Amniotic stem cell (primary cell): ENCODE measurements around the gene EVI5L.
"Not testable (repeated sequence)": the region's sequence is repeated elsewhere in the genome, so short reads cannot be mapped to it uniquely, and the experiment has no call there.

Source experiments
- DNase-seq: peaks from one replicate; lab custom pipeline; 2025; lab: John Stamatoyannopoulos, UW

The EVI5L gene

DNA sequence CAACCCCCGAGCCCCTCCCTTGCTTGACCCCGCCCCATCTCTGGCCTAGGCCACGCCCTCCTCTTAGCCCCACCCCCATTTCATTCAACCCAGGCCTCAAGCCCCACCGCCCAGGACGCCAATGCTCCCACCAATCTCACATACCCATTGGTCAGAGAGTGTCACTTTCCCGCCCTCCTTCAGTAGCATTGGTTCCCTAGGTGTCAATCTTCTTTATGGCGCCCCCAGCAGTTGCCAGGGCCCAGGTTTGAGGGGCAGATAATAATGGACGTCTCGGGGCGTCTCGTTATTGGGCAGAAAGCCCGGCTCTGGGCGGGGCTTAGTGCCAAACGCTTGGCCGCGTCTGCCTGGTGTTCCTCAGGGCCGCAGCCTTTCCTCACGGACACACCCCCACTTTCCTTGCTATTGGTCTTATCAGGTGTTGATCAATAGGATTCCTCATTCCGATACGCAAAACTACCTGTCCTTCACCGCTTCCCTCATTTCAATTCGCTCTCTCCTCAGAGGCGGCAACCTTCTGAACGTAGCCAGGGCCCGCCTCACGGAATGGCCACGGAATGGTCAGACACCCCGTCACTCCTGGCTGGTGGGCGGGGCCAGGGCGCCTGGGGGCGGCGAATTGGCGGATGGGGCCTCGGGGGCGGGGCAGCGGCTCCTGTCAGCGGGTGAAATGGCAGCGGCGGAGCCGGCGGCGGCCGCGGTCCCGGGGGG, at the start of gene EVI5L:
Gene EVI5L (plus strand): TSS at position 658 of the 711 bp plus-strand sequence. CDS start 16,325 bp downstream, outside the sequence.
- peak; percentile 100 for DNase-seq

- DNase-seq, result no peak
Measured at GRCh38 chr19:7781157-7781556, 48.9 kb upstream of the EVI5L start.

DNA sequence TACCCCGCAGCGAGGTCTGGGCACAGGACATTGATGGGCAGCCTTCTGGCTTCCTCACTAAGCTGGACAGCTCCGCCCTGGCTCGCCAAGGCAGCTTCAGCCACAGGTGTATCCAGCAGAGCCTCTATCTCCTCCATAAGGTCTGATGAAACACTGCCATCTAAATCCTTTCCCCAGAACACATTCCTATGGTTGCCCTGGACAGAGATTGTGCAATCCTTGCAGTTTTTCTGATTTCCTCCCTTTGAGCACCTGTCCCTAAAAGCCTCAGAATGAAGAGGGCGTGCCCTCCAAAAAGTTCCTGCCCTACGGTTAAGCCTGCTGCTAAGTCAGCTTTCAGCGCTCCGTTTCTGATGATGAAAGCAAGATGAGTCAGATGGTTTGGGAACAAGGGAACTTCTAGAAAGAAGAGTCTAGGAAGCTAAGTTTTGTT, 46.0 kb upstream of the EVI5L start:
- no peak for DNase-seq

DNA sequence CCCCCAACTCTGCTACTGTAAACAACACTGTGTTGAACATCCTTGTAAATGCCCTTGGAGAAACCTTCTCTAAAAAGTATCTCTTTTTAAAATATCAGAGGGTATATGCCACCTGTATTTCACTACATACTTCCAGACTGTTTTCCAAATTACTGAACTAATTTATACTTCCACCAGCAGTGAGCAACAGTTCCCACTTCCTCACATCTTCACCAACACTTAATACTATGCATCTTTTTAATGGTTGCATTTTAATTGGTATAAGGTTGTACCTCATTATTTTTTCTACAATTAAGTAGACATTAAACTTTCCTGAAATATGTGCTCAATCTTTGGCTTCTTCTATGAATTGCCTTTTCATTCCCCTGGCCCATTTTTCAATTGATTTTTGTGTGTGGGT, 45.2 kb upstream of the EVI5L start:
- no peak for DNase-seq

DNA sequence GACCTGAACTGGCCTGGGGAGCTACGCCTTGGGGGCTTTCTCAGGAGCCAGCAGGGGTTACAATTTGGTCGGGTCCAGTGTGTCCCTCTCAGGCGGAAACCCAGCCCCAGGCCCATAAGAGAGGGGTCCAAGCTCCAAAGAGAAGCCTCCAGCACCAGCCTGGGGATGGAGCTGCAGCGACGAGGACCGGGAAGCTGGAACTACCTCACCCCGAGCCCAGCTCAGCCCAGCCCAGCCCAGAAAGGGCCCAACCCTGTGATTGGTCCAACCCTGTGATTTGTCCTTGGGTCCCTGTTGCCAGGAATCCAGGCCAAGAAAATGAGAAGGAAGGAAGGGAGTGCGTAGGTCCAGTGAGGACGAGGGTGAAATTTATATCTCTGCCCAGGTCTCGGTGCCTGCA, 42.9 kb upstream of the EVI5L start:
- DNase-seq, result no peak

- DNase-seq, result no peak
Measured at GRCh38 chr19:7787602-7788177, 42.3 kb upstream of the EVI5L start.

- no peak for DNase-seq
Measured at GRCh38 chr19:7788178-7788932, 41.7 kb upstream of the EVI5L start.

DNA sequence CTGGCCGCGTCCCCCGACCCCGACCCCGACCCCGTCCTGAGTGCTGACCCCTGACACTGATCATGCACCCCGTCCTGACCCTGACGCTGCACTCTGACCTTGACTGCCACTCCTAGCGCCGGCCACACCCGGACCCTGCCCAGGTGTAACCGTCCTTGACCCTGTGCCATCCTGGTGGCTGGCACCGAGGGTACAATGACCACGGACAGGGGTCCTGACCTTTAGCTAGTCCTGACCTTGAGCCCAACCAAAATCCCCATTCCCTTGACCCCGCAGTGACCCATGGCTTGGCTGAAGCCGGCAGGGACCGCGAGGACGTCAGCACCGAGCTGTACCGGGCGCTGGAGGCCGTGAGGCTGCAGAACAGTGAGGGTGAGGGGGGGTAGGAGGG, 41.1 kb upstream of the EVI5L start:
- DNase-seq, result no peak

DNA sequence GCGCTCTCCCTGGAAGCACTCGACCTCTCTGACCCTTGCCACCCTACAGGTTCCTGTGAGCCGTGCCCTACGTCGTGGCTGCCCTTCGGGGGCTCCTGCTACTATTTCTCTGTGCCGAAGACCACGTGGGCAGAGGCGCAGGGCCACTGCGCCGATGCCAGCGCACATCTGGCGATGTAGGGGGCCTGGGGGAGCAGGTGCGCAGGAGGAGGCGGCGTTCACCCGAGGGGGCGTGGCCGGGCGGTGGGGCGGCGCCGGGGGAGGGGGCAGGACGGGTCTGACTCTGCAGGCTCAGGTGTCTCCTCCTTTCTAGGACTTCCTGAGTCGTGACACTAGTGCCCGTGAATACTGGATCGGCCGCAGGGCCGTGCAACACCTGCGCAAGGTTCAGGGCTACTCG, 40.6 kb upstream of the EVI5L start:
- no peak for DNase-seq

GRCh38 chr19:7790416-7790815, 39.6 kb upstream of the EVI5L start:
- no peak for DNase-seq

GRCh38 chr19:7792281-7792680, 37.7 kb upstream of the EVI5L start:
- no peak for DNase-seq

GRCh38 chr19:7792701-7793100, 37.3 kb upstream of the EVI5L start:
- DNase-seq, result not testable (repeated sequence)

DNA sequence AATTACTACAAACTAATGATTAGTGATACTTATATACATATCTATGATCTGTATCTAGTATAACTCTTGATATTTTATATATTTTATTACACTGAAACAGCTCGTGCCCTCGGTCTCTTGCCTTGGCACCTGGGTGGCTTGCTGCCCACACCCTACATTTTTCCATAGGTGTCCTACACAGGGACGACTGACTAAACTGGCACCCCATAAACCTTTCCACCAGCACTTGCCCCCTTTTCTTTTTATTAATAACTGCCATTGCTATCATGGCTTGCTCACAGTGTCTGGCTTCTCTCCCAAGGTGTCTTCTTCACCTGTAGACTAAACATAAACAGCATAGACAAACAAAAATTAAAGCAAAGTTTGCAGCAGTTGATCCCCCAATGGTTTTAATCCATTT, 36.5 kb upstream of the EVI5L start:
- DNase-seq, result no peak

GRCh38 chr19:7795555-7796161, 34.4 kb upstream of the EVI5L start:
- no peak for DNase-seq

GRCh38 chr19:7799640-7800355, 30.2 kb upstream of the EVI5L start:
- DNase-seq, result peak; percentile 27

DNA sequence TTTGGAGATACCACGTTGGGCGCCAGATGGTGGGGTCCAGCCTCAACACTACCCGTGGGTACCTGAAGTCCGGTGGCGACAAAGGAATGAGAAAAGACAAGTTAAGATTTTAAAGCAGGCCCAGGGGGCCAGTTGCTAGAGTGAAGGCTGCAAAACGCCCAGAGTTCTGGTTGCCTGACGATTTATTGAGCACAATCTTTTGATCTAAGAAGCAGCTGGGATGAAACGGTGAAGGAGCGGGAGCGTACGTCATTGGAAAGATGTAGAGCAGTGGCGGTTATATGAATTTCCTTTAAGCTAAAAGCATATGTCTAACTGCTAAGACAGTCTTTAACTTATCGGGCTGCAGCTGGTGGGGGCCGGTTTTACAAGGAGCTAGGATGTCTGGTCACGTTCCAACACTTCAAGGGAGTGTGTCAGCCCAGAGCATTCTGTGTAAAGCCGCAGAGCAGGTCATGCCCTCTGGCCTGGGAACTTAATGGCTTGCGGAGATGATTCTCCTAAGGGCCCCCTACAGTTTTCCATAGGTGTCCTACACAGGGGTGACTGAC, 28.9 kb upstream of the EVI5L start:
- DNase-seq, result no peak

DNA sequence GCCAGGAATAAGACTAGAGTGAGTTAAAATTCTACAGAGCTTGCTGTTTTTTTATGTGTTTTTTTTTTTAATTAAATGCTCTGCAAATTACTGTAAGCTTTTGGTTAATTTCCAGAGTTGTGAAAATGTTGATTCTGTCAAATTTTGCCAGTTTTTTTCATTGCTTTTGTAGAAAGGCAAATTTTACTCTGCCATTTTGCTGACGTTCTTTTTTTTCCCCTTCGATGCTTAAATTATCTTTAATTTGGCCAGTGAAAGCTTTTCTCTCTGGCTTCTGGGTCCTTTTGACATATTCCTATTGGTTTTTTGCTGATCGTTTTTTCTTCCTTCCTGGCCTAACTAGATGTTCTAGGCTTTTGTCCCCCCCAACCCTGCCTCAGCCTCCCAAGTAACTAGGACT, 23.8 kb upstream of the EVI5L start:
- no peak for DNase-seq

DNA sequence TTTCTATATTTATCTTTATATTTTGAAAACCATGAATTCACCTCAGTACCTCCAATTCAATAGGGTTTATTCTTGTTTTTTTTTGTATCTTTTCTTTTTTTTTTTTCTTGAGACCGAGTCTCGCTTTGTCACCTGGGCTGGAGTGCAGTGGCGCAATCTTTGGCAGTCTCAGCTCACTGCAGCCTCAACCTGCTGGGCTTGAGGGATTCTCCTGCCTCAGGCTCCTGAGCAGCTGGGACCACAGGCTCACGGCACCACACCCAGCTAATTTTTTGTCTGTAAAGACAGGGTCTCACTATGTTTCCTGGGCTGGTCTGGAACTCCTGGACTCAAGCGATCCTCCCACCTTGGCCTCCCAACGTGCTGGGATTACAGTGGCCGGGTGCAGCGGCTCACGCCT, 23.1 kb upstream of the EVI5L start:
- no peak for DNase-seq

DNA sequence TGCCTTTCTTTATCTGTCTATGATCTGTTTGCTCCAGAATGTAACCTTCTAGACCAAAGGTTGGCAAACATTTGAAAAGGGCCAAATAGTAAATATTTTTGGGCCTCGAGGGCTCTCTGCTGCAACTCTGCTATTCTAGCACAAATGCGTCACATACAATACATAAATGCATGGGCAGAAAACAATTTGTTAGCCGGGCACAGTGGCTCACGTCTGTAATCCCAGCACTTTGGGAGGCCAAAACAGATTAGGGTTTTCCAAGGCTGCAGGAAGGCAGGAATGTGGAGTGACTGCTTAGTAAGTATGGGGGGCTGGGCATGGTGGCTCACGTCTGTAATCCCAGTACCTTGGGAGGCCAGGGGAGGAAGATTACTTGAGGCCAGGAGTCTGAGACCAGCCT, 21.9 kb upstream of the EVI5L start:
- no peak for DNase-seq

DNA sequence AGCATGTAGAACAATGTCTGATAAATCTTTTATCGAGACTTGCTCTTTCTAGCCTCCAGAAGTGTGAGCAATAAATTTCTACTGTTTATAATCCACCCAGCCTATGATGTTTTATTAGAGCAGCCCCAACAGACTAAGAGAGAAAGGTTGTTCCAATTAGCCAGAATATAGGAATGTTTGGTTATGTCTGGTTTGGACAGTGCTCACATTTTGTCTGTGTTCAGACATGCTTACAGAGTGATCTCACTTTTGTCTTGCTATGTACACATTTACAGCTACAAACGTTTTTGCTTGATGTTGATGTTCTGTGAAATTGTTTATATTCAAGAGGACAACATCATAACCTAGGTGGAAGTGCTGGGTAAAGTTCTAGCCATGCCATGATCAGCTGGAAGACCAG, 18.0 kb upstream of the EVI5L start:
- no peak for DNase-seq

GRCh38 chr19:7815325-7815724, 14.7 kb upstream of the EVI5L start:
- no peak for DNase-seq

DNA sequence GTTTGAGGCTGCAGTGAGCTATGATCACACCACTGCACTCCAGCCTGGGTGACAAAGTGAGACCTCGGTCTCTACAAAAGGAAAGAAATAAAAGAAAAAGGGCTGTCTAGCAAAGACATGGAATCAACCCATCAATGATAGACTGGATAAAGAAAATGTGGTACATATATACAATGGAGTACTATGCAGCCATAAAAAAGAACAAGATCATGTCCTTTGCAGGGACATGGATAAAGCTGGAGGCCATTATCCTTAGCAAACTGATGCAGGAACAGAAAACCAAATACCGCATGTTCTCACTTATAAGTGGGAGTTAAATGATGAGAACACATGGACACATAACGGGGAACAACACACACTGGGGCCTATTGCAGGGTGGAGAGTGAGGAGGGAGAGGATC, 14.0 kb upstream of the EVI5L start:
- not testable (repeated sequence) for DNase-seq
